NCI-H1694 treated with DMSO at 0.1 percent for 48 hours (cell line): ENCODE data around the gene CNTNAP2.
"Not testable (repeated sequence)": the region's sequence is repeated elsewhere in the genome, so short reads cannot be mapped to it uniquely, and the experiment has no call there.

Experiments
- DNase-seq: peaks from one replicate; lab custom pipeline; 2025; lab: John Stamatoyannopoulos, UW

The CNTNAP2 gene

GRCh38 chr7:147650991-147651390, 1534.4 kb downstream of the CNTNAP2 start:
- DNase-seq: no peak

DNA sequence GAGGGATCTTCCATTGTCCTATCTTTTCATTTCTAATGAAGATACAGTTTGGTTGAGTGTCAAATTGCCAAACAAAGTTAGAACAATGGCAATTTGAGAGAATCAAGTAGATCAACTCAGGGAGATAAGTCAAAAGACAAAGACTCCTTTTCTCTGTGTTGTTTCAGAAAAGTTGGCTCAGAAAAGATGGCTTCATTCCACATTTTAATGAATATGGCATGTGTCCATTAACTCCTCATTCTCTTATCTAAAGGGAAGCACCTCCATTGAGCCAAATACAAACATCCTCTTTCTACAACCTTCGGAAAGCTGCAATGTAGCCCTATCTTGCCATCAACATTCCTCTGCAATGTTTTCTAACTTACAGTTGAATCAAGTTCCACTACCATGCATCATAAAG, 1535.0 kb downstream of the CNTNAP2 start:
- DNase-seq: no peak

- DNase-seq: no peak
These were observed 1536.9 kb downstream of the CNTNAP2 start for GRCh38 chr7:147653456-147653855.

- DNase-seq: no peak
These were observed 1541.9 kb downstream of the CNTNAP2 start for GRCh38 chr7:147658392-147658967.

- no peak for DNase-seq
These were observed 1542.7 kb downstream of the CNTNAP2 start for GRCh38 chr7:147659036-147659995.

DNA sequence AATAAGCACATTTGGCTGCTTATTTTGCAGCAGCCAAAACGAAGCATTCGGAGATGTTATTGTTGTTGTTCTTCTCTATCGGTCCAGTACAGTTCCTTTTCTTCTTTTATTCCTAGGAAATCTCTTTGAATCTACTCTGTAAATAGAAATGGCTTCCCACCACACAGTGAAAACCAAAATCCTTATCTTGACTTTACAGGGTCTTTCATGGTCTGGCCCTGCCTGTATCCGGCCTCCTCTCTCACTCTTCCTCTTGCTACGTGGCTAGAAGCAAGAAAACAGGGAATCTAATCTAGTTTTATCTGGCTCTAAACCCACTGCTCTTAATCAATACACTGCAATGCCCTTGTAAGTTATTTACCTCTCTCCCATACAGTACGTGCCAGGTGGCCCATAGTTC, 1547.9 kb downstream of the CNTNAP2 start:
- DNase-seq: no peak

- DNase-seq: no peak
These were observed 1554.2 kb downstream of the CNTNAP2 start for GRCh38 chr7:147670759-147671158.

- DNase-seq: no peak
These were observed 1558.1 kb downstream of the CNTNAP2 start for GRCh38 chr7:147674705-147675104.

GRCh38 chr7:147678943-147679342, 1562.3 kb downstream of the CNTNAP2 start:
- DNase-seq: no peak

- no peak for DNase-seq
These were observed 1564.9 kb downstream of the CNTNAP2 start for GRCh38 chr7:147681530-147681929.

GRCh38 chr7:147700702-147701101, 1584.1 kb downstream of the CNTNAP2 start:
- no peak for DNase-seq

- no peak for DNase-seq
These were observed 1591.3 kb downstream of the CNTNAP2 start for GRCh38 chr7:147707926-147708325.

- no peak for DNase-seq
These were observed 1592.3 kb downstream of the CNTNAP2 start for GRCh38 chr7:147708871-147709270.

- DNase-seq: no peak
These were observed 1594.8 kb downstream of the CNTNAP2 start for GRCh38 chr7:147711447-147711846.

- no peak for DNase-seq
These were observed 1605.6 kb downstream of the CNTNAP2 start for GRCh38 chr7:147721962-147722830.

- DNase-seq: no peak
These were observed 1606.9 kb downstream of the CNTNAP2 start for GRCh38 chr7:147723536-147723935.

DNA sequence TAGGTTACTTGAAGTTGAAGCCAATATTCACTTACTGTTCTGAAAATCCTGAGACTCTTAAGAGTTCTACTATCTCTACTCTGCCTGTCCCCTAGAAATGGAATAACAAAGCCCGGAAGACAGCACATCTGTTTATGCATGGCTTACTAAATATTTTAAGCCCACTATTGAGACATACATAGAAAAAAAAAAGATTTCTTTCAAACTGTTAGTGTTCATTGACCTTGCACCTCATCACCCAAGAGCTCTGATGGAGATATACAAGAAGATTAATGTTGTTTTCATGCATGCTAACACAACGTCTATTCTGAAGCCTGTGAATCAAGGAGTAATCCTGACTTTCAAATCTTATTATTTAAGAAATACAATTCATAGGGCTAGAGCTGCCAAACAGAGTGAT, 1614.7 kb downstream of the CNTNAP2 start:
- DNase-seq: no peak

DNA sequence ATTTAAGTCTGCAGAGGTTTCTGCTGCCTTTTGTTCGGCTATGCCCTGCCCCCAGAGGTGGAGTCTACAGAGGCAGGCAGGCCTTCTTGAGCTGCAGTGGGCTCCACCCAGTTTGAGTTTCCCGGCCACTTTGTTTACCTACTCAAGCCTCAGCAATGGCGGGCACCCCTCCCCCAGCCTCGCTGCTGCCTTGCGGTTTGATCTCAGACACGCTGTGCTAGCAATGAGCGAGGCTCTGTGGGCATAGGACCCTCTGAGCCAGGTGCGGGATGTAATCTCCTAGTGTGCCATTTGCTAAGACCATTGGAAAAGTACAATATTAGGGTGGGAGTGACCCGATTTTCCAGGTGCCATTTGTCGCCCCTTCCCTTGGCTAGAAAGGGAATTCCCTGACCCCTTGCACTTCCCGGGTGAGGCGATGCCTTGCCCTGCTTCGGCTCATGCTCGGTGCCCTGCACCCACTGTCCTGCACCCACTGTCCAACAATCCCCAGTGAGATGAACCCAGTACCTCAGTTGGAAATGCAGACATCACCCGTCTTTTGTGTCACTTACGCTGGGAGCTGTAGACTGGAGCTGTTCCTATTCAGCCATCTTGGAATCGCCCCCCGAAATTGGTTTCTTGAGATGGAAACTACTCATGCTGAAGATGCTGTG, 1621.1 kb downstream of the CNTNAP2 start:
- DNase-seq: not testable (repeated sequence)

DNA sequence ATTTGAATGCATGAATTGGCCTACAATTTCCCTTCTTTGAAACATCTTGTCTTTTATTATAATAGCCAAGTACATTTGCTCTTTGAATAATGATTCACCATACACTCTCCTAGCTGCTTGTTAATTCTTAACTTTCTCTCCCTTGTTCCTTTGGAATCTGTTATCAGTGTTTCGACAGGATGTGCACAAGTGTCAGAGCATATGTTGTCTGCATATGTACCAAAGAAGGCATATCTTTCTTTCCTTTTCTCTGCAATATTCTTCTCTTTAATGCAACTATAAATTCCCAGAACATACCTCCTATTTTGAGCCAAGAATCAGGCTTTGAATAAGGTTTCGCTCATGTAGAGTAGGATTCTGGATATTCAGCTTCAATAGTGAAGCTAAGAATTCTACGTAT, 1625.7 kb downstream of the CNTNAP2 start:
- DNase-seq: no peak

DNA sequence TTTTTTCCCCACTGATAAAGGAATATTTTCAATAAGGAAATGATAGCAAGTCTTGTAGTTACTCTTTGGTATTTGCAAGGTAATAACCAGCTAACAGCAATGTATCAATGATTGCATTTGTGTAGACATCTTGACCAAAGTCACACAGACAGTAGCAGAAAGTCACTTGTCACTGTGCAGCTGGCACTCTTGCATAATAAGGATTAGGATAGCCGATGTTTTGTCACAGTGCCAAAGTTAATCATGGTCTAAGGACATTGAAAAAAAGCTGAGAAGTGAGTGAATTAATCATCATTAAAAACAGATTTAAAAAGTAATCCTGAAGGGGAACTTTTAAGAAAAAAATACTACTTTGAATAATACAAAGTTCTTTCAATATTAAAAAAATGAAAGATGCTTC, 1639.7 kb downstream of the CNTNAP2 start:
- DNase-seq: no peak

GRCh38 chr7:147759327-147759943, 1642.8 kb downstream of the CNTNAP2 start:
- no peak for DNase-seq
